Mesodermal cell (in vitro differentiated cells): ENCODE measurements around the gene MYLK4.

Source experiments
- H3K27ac ChIP-seq: 2 replicates; pipeline ENCODE4 v1.7.0; 2013; ENCODE audit warnings: mild to moderate bottlenecking, low read depth, low read length, moderate library complexity; ENCODE audit not compliant: severe bottlenecking
- H3K36me3 ChIP-seq: 2 replicates; pipeline ENCODE4 v1.7.1; 2013; ENCODE audit warnings: mild to moderate bottlenecking, low read length, moderate library complexity; ENCODE audit not compliant: control insufficient read depth, insufficient read depth
- H3K4me1 ChIP-seq: one replicate; pipeline ENCODE4 v1.7.1; 2013; ENCODE audit warnings: mild to moderate bottlenecking, low read length; ENCODE audit not compliant: insufficient read depth, control insufficient read depth, poor library complexity, severe bottlenecking
- H3K4me3 ChIP-seq: 2 replicates; pipeline ENCODE4 v1.7.0; 2013; ENCODE audit warnings: low read length, control low read depth, mild to moderate bottlenecking; ENCODE audit not compliant: insufficient read depth, poor library complexity, severe bottlenecking; ENCODE audit errors: extremely low read depth
- H3K9me3 ChIP-seq: 2 replicates; pipeline ENCODE4 v1.7.1; 2013; ENCODE audit warnings: mild to moderate bottlenecking, low read length, moderate library complexity; ENCODE audit not compliant: control insufficient read depth
- WGBS, 2 experiments: methylation state at CpG; one replicate each; pipeline ENCODE4 v1.1.5; 2013; ENCODE audit warnings: missing lambda C conversion rate in 2 of 2; ENCODE audit not compliant: insufficient coverage in 2 of 2; 5-methylcytosine and 5-hydroxymethylcytosine counted together

The MYLK4 gene

GRCh38 chr6:2732503-2733089 is 18.1 kb downstream of the MYLK4 start:
- Histone ChIP-seq H3K4me3 (no peak overlapping the region), H3K9me3 (no peaks in the 10 kb centered on the region), H3K27ac (no peak overlapping the region), H3K36me3 (no peaks in the 10 kb centered on the region), H3K4me1 (no peaks in the 10 kb centered on the region)
- WGBS, 2 experiments: 70 to 96% methylated on average over 3 to 4 of the region's 5 CpGs

- Histone ChIP-seq H3K27ac (no peak overlapping the region), H3K4me1 (no peaks in the 10 kb centered on the region), H3K36me3 (no peaks in the 10 kb centered on the region), H3K4me3 (no peak overlapping the region), H3K9me3 (no peaks in the 10 kb centered on the region)
- WGBS, 2 experiments: 69 to 83% methylated on average over 4 of the region's 5 CpGs
These were observed 19.3 kb downstream of the MYLK4 start for GRCh38 chr6:2731281-2731909.

GRCh38 chr6:2730353-2731107 is 20.2 kb downstream of the MYLK4 start:
- WGBS, 2 experiments: 88 to 90% methylated on average over 4 of the region's 9 CpGs
- H3K9me3 ChIP-seq: no peaks in the 10 kb centered on the region
- no peak overlapping the region for H3K27ac ChIP-seq
- no peaks in the 10 kb centered on the region for H3K36me3 ChIP-seq
- no peak overlapping the region for H3K4me3 ChIP-seq
- H3K4me1 ChIP-seq: no peaks in the 10 kb centered on the region

GRCh38 chr6:2729921-2730320 is 20.8 kb downstream of the MYLK4 start:
- peaks cover 4% of the 10 kb centered on the region for H3K4me1 ChIP-seq
- no peak overlapping the region for H3K4me3 ChIP-seq
- no peaks in the 10 kb centered on the region for H3K9me3 ChIP-seq
- 89 to 94% methylated on average over 6 to 10 of the region's 10 CpGs for WGBS, 2 experiments
- no peak overlapping the region for H3K27ac ChIP-seq
- no peaks in the 10 kb centered on the region for H3K36me3 ChIP-seq

- peaks cover 5% of the 10 kb centered on the region for H3K4me1 ChIP-seq
- WGBS, 2 experiments: 62 to 78% methylated on average over 5 to 7 of the region's 8 CpGs
- H3K36me3 ChIP-seq: no peaks in the 10 kb centered on the region
- peaks cover 4% of the 10 kb centered on the region for H3K9me3 ChIP-seq
- peak overlapping the region; percentile 90 for H3K27ac ChIP-seq
- no peak overlapping the region for H3K4me3 ChIP-seq
These were observed 24.6 kb downstream of the MYLK4 start for GRCh38 chr6:2725999-2726567.

- WGBS, 2 experiments: 97 to 100% methylated on average over 1 to 3 of the region's 8 CpGs
- peaks cover 4% of the 10 kb centered on the region for H3K9me3 ChIP-seq
- H3K4me3 ChIP-seq: no peak overlapping the region
- H3K27ac ChIP-seq: peak overlapping the region; percentile 90
- no peaks in the 10 kb centered on the region for H3K36me3 ChIP-seq
- H3K4me1 ChIP-seq: peaks cover 5% of the 10 kb centered on the region
These were observed 25.2 kb downstream of the MYLK4 start for GRCh38 chr6:2725364-2725988.

- Histone ChIP-seq H3K36me3 (no peaks in the 10 kb centered on the region), H3K9me3 (peaks cover 4% of the 10 kb centered on the region), H3K27ac (no peak overlapping the region), H3K4me1 (peaks cover 5% of the 10 kb centered on the region), H3K4me3 (no peak overlapping the region)
- WGBS, 2 experiments: 83 to 100% methylated on average over 1 of the region's 3 CpGs
These were observed 29.5 kb downstream of the MYLK4 start for GRCh38 chr6:2721219-2721618.

GRCh38 chr6:2719093-2719455 is 31.6 kb downstream of the MYLK4 start:
- Histone ChIP-seq H3K36me3 (no peaks in the 10 kb centered on the region), H3K4me1 (peaks cover 6% of the 10 kb centered on the region), H3K9me3 (peaks cover 4% of the 10 kb centered on the region), H3K27ac (no peak overlapping the region), H3K4me3 (no peak overlapping the region)
- no CpG with 5 or more reads among the region's 2 CpGs for WGBS, 2 experiments

- Histone ChIP-seq H3K36me3 (no peaks in the 10 kb centered on the region), H3K4me1 (peaks cover 6% of the 10 kb centered on the region), H3K27ac (no peak overlapping the region), H3K4me3 (no peak overlapping the region), H3K9me3 (peaks cover 7% of the 10 kb centered on the region)
- 96 to 100% methylated on average over 3 to 4 of the region's 6 CpGs for WGBS, 2 experiments
These were observed 32.2 kb downstream of the MYLK4 start for GRCh38 chr6:2718334-2719092.
